Vagina (tissue), 2 donors: ENCODE data around the gene GSTA4. TPM values are rescaled to one million over a fixed set of nuclear protein-coding genes. Genes with fewer than 3 reads are reported as not detected.

Source experiments
- DNase-seq, 2 donors: peaks; one replicate each; pipeline ENCODE4 v3.0.0-alpha.2; 2017; ENCODE audit errors: extremely low spot score in 2 of 2
- H3K27ac ChIP-seq: fragments of 200-600 bp; sonication (generic); one replicate; pipeline ENCODE4 v1.5.1; 2019
- H3K27me3 ChIP-seq: fragments of 200-600 bp; sonication (generic); one replicate; pipeline ENCODE4 v1.5.1; 2019
- H3K36me3 ChIP-seq, 2 donors: fragments of 200-600 bp; sonication (generic); one replicate each; pipeline ENCODE4 v1.5.1; 2017 to 2019
- H3K4me1 ChIP-seq: fragments of 200-600 bp; sonication (generic); one replicate; pipeline ENCODE4 v1.5.1; 2019
- H3K4me3 ChIP-seq, 2 donors: fragments of 200-600 bp; sonication (generic); 1 replicate in 1 of 2; 2 replicates in 1 of 2; pipeline ENCODE4 v1.5.1; 2016 to 2019
- H3K9me3 ChIP-seq: fragments of 200-600 bp; sonication (generic); one replicate; pipeline ENCODE4 v1.5.1; 2019
- CTCF ChIP-seq, 3 experiments: fragments of 450-650 bp in 2 of 3; fragments of 200-600 bp in 1 of 3; sonication (generic) in 1 of 3; IDR thresholded peaks; one replicate each; pipeline ENCODE4 v1.5.1; 2017 to 2019; ENCODE audit warnings: antibody characterized with exemption in 3 of 3, mild to moderate bottlenecking in 2 of 3, moderate library complexity in 2 of 3
- POLR2A ChIP-seq, 2 donors: fragments of 450-650 bp; IDR thresholded peaks; one replicate each; pipeline ENCODE4 v1.6.1; 2017; ENCODE audit warnings: antibody characterized with exemption in 2 of 2, mild to moderate bottlenecking in 2 of 2, moderate library complexity in 2 of 2
- POLR2AphosphoS5 ChIP-seq, 2 donors: sonication (generic); formaldehyde crosslinking; IDR thresholded peaks; one replicate each; pipeline ENCODE4 v1.9.0; 2017; ENCODE audit warnings: antibody characterized with exemption in 2 of 2, mild to moderate bottlenecking in 2 of 2, low read depth in 1 of 2; ENCODE audit not compliant: insufficient read depth in 1 of 2
- intact Hi-C: fragments of 100-400 bp; cut with DNase I; formaldehyde crosslinking; loops from one replicate; pipeline ENCODE4 v1.15.1; 2023
- total RNA-seq: library from RNA; depleted of rRNA; stranded (reverse); fragments of >200 nt; gene quantifications from one replicate; pipeline ENCODE4 v1.2.3, GENCODE V29; 2016

GSTA4 gene
- total RNA-seq, 1 donor from 2014 or later, result 57.7 TPM

- Histone ChIP-seq H3K4me3 (no peak overlapping the region), H3K27ac (no peak overlapping the region), H3K9me3 (no peaks in the 10 kb centered on the region), H3K4me1 (no peaks in the 10 kb centered on the region), H3K36me3 (peaks cover 0 to 39% of the 10 kb centered on the region in 2 donors), H3K27me3 (no peaks in the 10 kb centered on the region)
- TF ChIP-seq POLR2AphosphoS5 (IDR thresholded peaks at IDR 0.05; ENCODE audit: insufficient read depth in 1 of 2, low read depth in 1 of 2) (no peak), CTCF (IDR thresholded peaks at IDR 0.05) (no peak), POLR2A (IDR thresholded peaks at IDR 0.05) (no peak)
- no peak for DNase-seq
- intact Hi-C loops, result no loop called here
These were observed 10.8 kb downstream of the GSTA4 start for GRCh38 chr6:52984247-52984646.

GRCh38 chr6:52983159-52983848 is 11.8 kb downstream of the GSTA4 start:
- TF ChIP-seq POLR2AphosphoS5 (IDR thresholded peaks at IDR 0.05; ENCODE audit: insufficient read depth in 1 of 2, low read depth in 1 of 2) (no peak), POLR2A (IDR thresholded peaks at IDR 0.05) (no peak), CTCF (IDR thresholded peaks at IDR 0.05) (no peak)
- no peak for DNase-seq
- Histone ChIP-seq H3K4me1 (no peaks in the 10 kb centered on the region), H3K9me3 (no peaks in the 10 kb centered on the region), H3K36me3 (peaks cover 0 to 31% of the 10 kb centered on the region in 2 donors), H3K27me3 (no peaks in the 10 kb centered on the region), H3K27ac (no peak overlapping the region), H3K4me3 (no peak overlapping the region)
- intact Hi-C loops, result no loop called here

- H3K9me3 ChIP-seq, result no peaks in the 10 kb centered on the region
- no peaks in the 10 kb centered on the region for H3K4me1 ChIP-seq
- intact Hi-C loops, result no loop called here
- no peaks in the 10 kb centered on the region for H3K27me3 ChIP-seq
- peaks cover 0 to 31% of the 10 kb centered on the region in 2 donors for H3K36me3 ChIP-seq
- no peak for DNase-seq
- TF ChIP-seq POLR2AphosphoS5 (IDR thresholded peaks at IDR 0.05; ENCODE audit: insufficient read depth in 1 of 2, low read depth in 1 of 2) (no peak), CTCF (IDR thresholded peaks at IDR 0.05) (no peak), POLR2A (IDR thresholded peaks at IDR 0.05) (no peak)
- H3K27ac ChIP-seq, result no peak overlapping the region
- H3K4me3 ChIP-seq, result no peak overlapping the region
These were observed 12.4 kb downstream of the GSTA4 start for GRCh38 chr6:52982680-52983079.

- H3K9me3 ChIP-seq, result no peaks in the 10 kb centered on the region
- H3K27ac ChIP-seq, result no peak overlapping the region
- H3K36me3 ChIP-seq, result peaks cover 0 to 31% of the 10 kb centered on the region in 2 donors
- no peaks in the 10 kb centered on the region for H3K4me1 ChIP-seq
- no peak for DNase-seq
- H3K4me3 ChIP-seq, result no peak overlapping the region
- TF ChIP-seq POLR2AphosphoS5 (IDR thresholded peaks at IDR 0.05; ENCODE audit: insufficient read depth in 1 of 2, low read depth in 1 of 2) (no peak), CTCF (IDR thresholded peaks at IDR 0.05) (no peak), POLR2A (IDR thresholded peaks at IDR 0.05) (no peak)
- intact Hi-C loops, result no loop called here
- H3K27me3 ChIP-seq, result no peaks in the 10 kb centered on the region
These were observed 13.7 kb downstream of the GSTA4 start for GRCh38 chr6:52981222-52981900.

GRCh38 chr6:52976591-52977035 is 18.5 kb downstream of the GSTA4 start:
- Histone ChIP-seq H3K36me3 (no peaks in the 10 kb centered on the region), H3K27ac (no peak overlapping the region), H3K27me3 (no peaks in the 10 kb centered on the region), H3K4me3 (no peak overlapping the region), H3K4me1 (no peaks in the 10 kb centered on the region), H3K9me3 (no peaks in the 10 kb centered on the region)
- intact Hi-C loops, result no loop called here
- no peak for DNase-seq
- TF ChIP-seq CTCF (IDR thresholded peaks at IDR 0.05), result no peak
- TF ChIP-seq POLR2A (IDR thresholded peaks at IDR 0.05), result no peak
- no peak for TF ChIP-seq POLR2AphosphoS5 (IDR thresholded peaks at IDR 0.05; ENCODE audit: insufficient read depth in 1 of 2, low read depth in 1 of 2)
